Left lung (tissue), 10 donors: ENCODE results near the gene SPSB3. TPM values are rescaled to one million over a fixed set of nuclear protein-coding genes. Genes with fewer than 3 reads are reported as not detected.

ENCODE experiments used
- ATAC-seq: fragments of 200-7000 bp; cut with Tn5 transposase; one replicate; pipeline ENCODE4 v1.9.1; 2020; ENCODE audit warnings: moderate library complexity
- DNase-seq, 4 donors: peaks; one replicate each; pipeline ENCODE4 v3.0.0-alpha.2; 2013 to 2020
- H3K27ac ChIP-seq, 2 donors: fragments of 200-600 bp; sonication (generic) in 1 of 2; one replicate each; pipeline versions ENCODE4 v1.5.0 to v1.8.0; 2020 to 2021
- H3K27me3 ChIP-seq, 2 donors: fragments of 200-600 bp; sonication (generic) in 1 of 2; one replicate each; pipeline versions ENCODE4 v1.5.0 to v1.8.0; 2020 to 2021
- H3K36me3 ChIP-seq, 2 donors: fragments of 200-600 bp; sonication (generic) in 1 of 2; one replicate each; pipeline versions ENCODE4 v1.5.0 to v1.8.0; 2020 to 2021
- H3K4me1 ChIP-seq, 2 donors: fragments of 200-600 bp; one replicate each; pipeline ENCODE4 v1.8.0; 2021
- H3K4me3 ChIP-seq, 2 donors: fragments of 200-600 bp; sonication (generic) in 1 of 2; one replicate each; pipeline versions ENCODE4 v1.5.0 to v1.8.0; 2020 to 2021; ENCODE audit warnings: mild to moderate bottlenecking in 1 of 2
- H3K9me3 ChIP-seq, 2 donors: fragments of 200-600 bp; sonication (generic) in 1 of 2; one replicate each; pipeline versions ENCODE4 v1.5.0 to v1.8.0; 2020 to 2021
- intact Hi-C, 2 donors: fragments of 100-400 bp; cut with DNase I; formaldehyde crosslinking; loops; one replicate each; pipeline versions ENCODE4 v1.11.2 to v1.14.2; 2022
- polyA plus RNA-seq, 6 donors: library from polyadenylated mRNA; unstranded; fragments of 120-200 nt; gene quantifications; one replicate each; pipeline ENCODE4 v1.2.1, GENCODE V29; 2013; ENCODE audit not compliant: insufficient read length in 6 of 6
- total RNA-seq, 2 donors: library from RNA; stranded (reverse); fragmentation: NEBNext Ultra II Directional; extraction: Animal tissue kit (Norgen Biotek cat#: 25700); gene quantifications; one replicate each; pipeline ENCODE4 v1.2.1, GENCODE V29; 2021
- TF ChIP-seq, protein P1 (sequence below), 2 donors: fragments of 200-600 bp; sonication (generic) in 1 of 2; IDR thresholded peaks; one replicate each; pipeline versions ENCODE4 v1.5.0 to v1.8.0; 2021; ENCODE audit warnings: antibody characterized with exemption in 2 of 2
- donor health status: DM: no; HTN: yes; CAD: no.
- donor health status: DM: no; HTN: no; CAD: no.

Gene SPSB3
- total and polyA plus RNA-seq, 8 donors: 23.6 to 40.0 (median 33.0) TPM

DNA sequence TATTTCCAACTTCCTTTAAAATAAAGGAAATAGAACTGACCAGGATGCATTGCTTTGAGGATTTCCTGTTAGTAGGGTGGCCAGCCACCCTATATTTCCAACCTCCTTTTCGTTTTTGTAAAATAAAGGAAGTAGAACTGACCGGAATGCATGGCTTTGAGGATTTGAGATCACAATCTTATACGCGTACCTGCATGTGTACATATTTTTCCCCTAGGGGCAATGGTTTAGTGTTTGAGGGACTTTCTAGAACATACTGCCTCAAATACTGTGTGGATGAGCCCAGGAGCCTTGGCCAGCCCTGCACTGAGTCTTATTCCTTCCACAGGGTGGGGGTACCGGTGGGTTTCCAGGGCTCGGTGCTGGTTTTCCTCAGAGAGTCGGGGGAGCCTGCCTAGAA, 50.8 kb downstream of the SPSB3 start:
- Histone ChIP-seq H3K4me1 (no peaks in the 10 kb centered on the region), H3K9me3 (no peaks in the 10 kb centered on the region), H3K27me3 (no peaks in the 10 kb centered on the region), H3K4me3 (no peak overlapping the region), H3K27ac (no peak overlapping the region), H3K36me3 (peaks cover 0 to 77% of the 10 kb centered on the region in 2 donors)
- DNase-seq (no peak), ATAC-seq (no peak)
- TF ChIP-seq, protein P1, sequence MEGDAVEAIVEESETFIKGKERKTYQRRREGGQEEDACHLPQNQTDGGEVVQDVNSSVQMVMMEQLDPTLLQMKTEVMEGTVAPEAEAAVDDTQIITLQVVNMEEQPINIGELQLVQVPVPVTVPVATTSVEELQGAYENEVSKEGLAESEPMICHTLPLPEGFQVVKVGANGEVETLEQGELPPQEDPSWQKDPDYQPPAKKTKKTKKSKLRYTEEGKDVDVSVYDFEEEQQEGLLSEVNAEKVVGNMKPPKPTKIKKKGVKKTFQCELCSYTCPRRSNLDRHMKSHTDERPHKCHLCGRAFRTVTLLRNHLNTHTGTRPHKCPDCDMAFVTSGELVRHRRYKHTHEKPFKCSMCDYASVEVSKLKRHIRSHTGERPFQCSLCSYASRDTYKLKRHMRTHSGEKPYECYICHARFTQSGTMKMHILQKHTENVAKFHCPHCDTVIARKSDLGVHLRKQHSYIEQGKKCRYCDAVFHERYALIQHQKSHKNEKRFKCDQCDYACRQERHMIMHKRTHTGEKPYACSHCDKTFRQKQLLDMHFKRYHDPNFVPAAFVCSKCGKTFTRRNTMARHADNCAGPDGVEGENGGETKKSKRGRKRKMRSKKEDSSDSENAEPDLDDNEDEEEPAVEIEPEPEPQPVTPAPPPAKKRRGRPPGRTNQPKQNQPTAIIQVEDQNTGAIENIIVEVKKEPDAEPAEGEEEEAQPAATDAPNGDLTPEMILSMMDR (IDR thresholded peaks at IDR 0.05): no peak
- intact Hi-C loops: no loop called here

DNA sequence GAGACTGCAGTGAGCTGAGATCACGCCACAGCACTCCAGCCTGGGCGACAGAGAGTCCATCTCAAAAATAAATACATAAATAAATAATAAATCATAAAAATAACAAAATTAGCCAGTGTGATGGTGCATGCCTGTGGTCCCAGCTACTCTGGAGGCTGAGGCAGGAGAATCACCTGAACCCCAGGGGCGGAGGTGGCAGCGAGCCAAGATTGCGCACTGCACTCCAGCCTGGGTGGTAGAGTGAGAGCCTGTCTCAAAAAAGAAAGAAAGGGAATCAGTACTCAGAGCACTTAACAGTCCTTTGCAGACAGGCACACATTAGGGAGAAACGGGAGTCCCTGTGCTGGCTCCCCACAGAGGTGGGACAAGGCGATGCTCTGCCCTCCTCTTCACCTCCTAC, 51.3 kb downstream of the SPSB3 start:
- Histone ChIP-seq H3K4me1 (no peaks in the 10 kb centered on the region), H3K4me3 (no peak overlapping the region), H3K36me3 (peaks cover 0 to 82% of the 10 kb centered on the region in 2 donors), H3K27me3 (no peaks in the 10 kb centered on the region), H3K27ac (no peak overlapping the region), H3K9me3 (no peaks in the 10 kb centered on the region)
- ATAC-seq (no peak), DNase-seq (no peak)
- TF ChIP-seq, protein P1 (IDR thresholded peaks at IDR 0.05): no peak
- intact Hi-C loops: no loop called here

DNA sequence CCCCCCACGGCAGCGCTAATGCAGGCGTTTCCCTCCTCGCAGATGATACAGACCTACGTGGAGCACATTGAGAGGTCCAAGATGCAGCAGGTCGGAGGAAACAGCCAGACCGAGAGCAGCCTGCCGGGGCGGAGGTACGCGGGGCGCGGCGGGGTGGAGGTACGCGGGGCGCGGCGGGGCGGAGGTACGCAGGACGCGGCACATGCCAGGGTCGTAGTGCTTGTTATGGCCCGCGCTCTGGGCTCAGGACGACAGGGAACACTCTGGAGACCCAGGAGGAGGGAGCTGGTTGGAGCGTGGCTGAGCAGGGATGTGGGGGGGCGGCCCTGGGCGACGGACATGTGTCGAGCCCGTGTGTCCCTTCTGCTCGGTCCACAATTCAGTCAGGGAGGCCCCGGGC, 52.9 kb downstream of the SPSB3 start:
- Histone ChIP-seq H3K27ac (no peak overlapping the region), H3K27me3 (no peaks in the 10 kb centered on the region), H3K36me3 (peaks cover 0 to 84% of the 10 kb centered on the region in 2 donors), H3K4me3 (no peak overlapping the region), H3K9me3 (no peaks in the 10 kb centered on the region), H3K4me1 (no peaks in the 10 kb centered on the region)
- TF ChIP-seq, protein P1 (IDR thresholded peaks at IDR 0.05): no peak
- intact Hi-C loops: no loop called here
- DNase-seq (no peak), ATAC-seq (no peak)

DNA sequence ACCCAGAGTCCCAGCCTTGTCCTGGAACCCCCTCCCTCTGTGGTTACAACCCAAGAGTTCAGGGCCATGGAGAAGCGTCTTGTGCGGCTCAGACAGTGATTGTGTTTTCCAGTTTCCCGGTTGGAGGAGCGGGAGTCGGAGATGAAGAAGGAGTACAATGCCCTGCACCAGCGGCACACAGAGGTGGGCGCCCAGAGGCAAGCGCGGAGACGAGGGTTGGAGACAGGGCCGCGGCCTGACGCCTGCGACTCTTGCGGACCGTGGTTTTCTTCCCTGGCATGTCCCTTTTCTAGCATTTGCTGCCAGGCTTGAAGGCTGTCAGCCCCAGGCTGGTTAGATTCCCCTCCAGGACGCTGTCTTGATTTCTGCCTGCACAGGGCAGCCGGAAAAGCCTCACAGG, 53.3 kb downstream of the SPSB3 start:
- no peaks in the 10 kb centered on the region for H3K9me3 ChIP-seq
- no peaks in the 10 kb centered on the region for H3K4me1 ChIP-seq
- H3K27me3 ChIP-seq: no peaks in the 10 kb centered on the region
- H3K4me3 ChIP-seq: no peak overlapping the region
- intact Hi-C loops: no loop called here
- ATAC-seq: no peak
- H3K27ac ChIP-seq: no peak overlapping the region
- DNase-seq: no peak
- TF ChIP-seq, protein P1 (IDR thresholded peaks at IDR 0.05): no peak
- peaks cover 0 to 82% of the 10 kb centered on the region in 2 donors for H3K36me3 ChIP-seq

DNA sequence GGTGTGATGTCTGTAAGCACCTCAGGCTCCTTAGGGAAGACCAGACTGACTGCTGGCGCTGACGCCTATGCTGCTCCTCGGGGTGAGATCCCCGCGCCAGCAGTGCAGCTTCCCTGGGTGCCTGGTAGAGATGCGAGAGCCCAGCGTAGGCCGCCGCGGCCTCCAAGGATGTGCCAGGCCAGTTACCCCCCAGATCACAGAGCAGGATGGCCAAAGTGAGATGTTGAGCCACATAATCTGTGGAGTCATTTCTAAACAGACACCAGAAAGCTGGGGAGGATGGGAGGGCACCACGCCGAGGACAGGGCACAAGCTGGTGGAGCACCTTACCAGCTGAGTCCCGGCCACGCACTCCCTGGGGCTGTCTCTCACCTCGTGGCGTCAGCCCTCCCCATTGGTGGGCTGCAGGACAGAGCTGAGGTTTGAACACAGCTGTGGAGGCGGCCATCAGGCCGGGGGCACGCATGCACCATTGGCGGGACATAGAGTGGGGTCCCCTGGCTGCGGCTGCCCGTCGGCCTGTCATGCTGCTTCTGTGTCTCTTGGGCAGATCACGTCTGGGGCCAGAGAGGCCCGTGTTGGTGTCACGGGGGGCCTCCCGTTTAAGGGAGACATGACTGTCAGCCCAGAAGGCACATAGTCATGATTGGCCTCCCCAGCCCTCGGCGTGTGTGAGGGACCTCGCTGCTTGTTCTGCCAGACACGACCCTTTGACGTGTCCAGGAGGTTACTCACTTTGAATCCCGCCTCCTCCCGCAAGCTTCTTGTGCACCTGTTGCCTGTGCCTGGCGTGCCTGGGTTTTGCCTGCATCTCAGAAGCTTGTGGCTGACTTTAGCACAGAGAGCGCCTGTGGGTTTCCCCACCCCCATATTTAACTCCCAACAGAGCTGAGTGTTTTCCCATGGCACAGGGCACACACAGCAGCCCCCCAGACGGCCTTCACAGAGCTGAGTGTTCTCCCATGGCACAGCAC, 54.4 kb downstream of the SPSB3 start:
- no peak overlapping the region for H3K4me3 ChIP-seq
- H3K4me1 ChIP-seq: peaks cover 1 to 10% of the 10 kb centered on the region in 2 donors
- no peaks in the 10 kb centered on the region for H3K27me3 ChIP-seq
- no peaks in the 10 kb centered on the region for H3K9me3 ChIP-seq
- H3K36me3 ChIP-seq: peaks cover 0 to 71% of the 10 kb centered on the region in 2 donors
- no peak overlapping the region for H3K27ac ChIP-seq
- ATAC-seq (no peak), DNase-seq (no peak)
- TF ChIP-seq, protein P1 (IDR thresholded peaks at IDR 0.05): no peak
- intact Hi-C loops: no loop called here
